Measurements from ENCODE around the gene SSBP4.

SSBP4 gene

GRCh38 chr19:18440415-18440877, 21.2 kb downstream of the SSBP4 start:
- peaks cover 11% of the 10 kb centered on the region; the same call in 1 of the 2 replicates for H3K36me3 ChIP-seq (ENCODE audit: control insufficient read depth, insufficient read depth, low read length)
- no peak overlapping the region for H3K4me3 ChIP-seq (ENCODE audit: low read length)
- H3K9me3 ChIP-seq (ENCODE audit: control insufficient read depth, insufficient read depth, low read length) = no peaks in the 10 kb centered on the region
- DNase-seq (ENCODE audit: low read depth, low spot score) = no peak
- no peaks in the 10 kb centered on the region for H3K27me3 ChIP-seq (ENCODE audit: control insufficient read depth, insufficient read depth, low read length)
- peaks cover 10% of the 10 kb centered on the region for H3K4me1 ChIP-seq (ENCODE audit: control insufficient read depth, insufficient read depth, low read length)
- WGBS (ENCODE audit: insufficient coverage, insufficient read length) = no CpG with 5 or more reads among the region's 11 CpGs
- H3K27ac ChIP-seq (ENCODE audit: low read length) = no peak overlapping the region

GRCh38 chr19:18440936-18441803, 22.0 kb downstream of the SSBP4 start:
- H3K27ac ChIP-seq (ENCODE audit: low read length) = no peak overlapping the region
- DNase-seq (ENCODE audit: low read depth, low spot score) = no peak
- no peaks in the 10 kb centered on the region for H3K9me3 ChIP-seq (ENCODE audit: control insufficient read depth, insufficient read depth, low read length)
- peaks cover 10% of the 10 kb centered on the region for H3K4me1 ChIP-seq (ENCODE audit: control insufficient read depth, insufficient read depth, low read length)
- H3K36me3 ChIP-seq (ENCODE audit: control insufficient read depth, insufficient read depth, low read length) = peaks cover 10% of the 10 kb centered on the region
- H3K4me3 ChIP-seq (ENCODE audit: low read length) = no peak overlapping the region
- H3K27me3 ChIP-seq (ENCODE audit: control insufficient read depth, insufficient read depth, low read length) = no peaks in the 10 kb centered on the region
- no CpG with 5 or more reads among the region's 23 CpGs for WGBS (ENCODE audit: insufficient coverage, insufficient read length)

- Histone ChIP-seq H3K27me3 (ENCODE audit: control insufficient read depth, insufficient read depth, low read length) (no peaks in the 10 kb centered on the region), H3K4me1 (ENCODE audit: control insufficient read depth, insufficient read depth, low read length) (peaks cover 10% of the 10 kb centered on the region), H3K27ac (ENCODE audit: low read length) (no peak overlapping the region), H3K36me3 (ENCODE audit: control insufficient read depth, insufficient read depth, low read length) (peaks cover 15% of the 10 kb centered on the region), H3K4me3 (ENCODE audit: low read length) (no peak overlapping the region), H3K9me3 (ENCODE audit: control insufficient read depth, insufficient read depth, low read length) (no peaks in the 10 kb centered on the region)
- WGBS (ENCODE audit: insufficient coverage, insufficient read length) = 100% methylated on average over 2 of the region's 5 CpGs
- DNase-seq (ENCODE audit: low read depth, low spot score) = no peak
Observed at GRCh38 chr19:18441804-18442788, 22.9 kb downstream of the SSBP4 start.

GRCh38 chr19:18442941-18443340, 23.7 kb downstream of the SSBP4 start:
- WGBS (ENCODE audit: insufficient coverage, insufficient read length) = no CpG with 5 or more reads among the region's 12 CpGs
- no peak for DNase-seq (ENCODE audit: low read depth, low spot score)
- Histone ChIP-seq H3K27ac (ENCODE audit: low read length) (no peak overlapping the region), H3K36me3 (ENCODE audit: control insufficient read depth, insufficient read depth, low read length) (peaks cover 15% of the 10 kb centered on the region), H3K4me1 (ENCODE audit: control insufficient read depth, insufficient read depth, low read length) (peaks cover 10% of the 10 kb centered on the region), H3K27me3 (ENCODE audit: control insufficient read depth, insufficient read depth, low read length) (no peaks in the 10 kb centered on the region), H3K9me3 (ENCODE audit: control insufficient read depth, insufficient read depth, low read length) (no peaks in the 10 kb centered on the region), H3K4me3 (ENCODE audit: low read length) (no peak overlapping the region)

GRCh38 chr19:18443406-18443805, 24.2 kb downstream of the SSBP4 start:
- WGBS (ENCODE audit: insufficient coverage, insufficient read length) = no CpG with 5 or more reads among the region's 6 CpGs
- no peaks in the 10 kb centered on the region for H3K27me3 ChIP-seq (ENCODE audit: control insufficient read depth, insufficient read depth, low read length)
- H3K4me1 ChIP-seq (ENCODE audit: control insufficient read depth, insufficient read depth, low read length) = peaks cover 7% of the 10 kb centered on the region
- peaks cover 15% of the 10 kb centered on the region for H3K36me3 ChIP-seq (ENCODE audit: control insufficient read depth, insufficient read depth, low read length)
- no peak overlapping the region for H3K27ac ChIP-seq (ENCODE audit: low read length)
- DNase-seq (ENCODE audit: low read depth, low spot score) = no peak
- no peak overlapping the region for H3K4me3 ChIP-seq (ENCODE audit: low read length)
- H3K9me3 ChIP-seq (ENCODE audit: control insufficient read depth, insufficient read depth, low read length) = no peaks in the 10 kb centered on the region

- WGBS (ENCODE audit: insufficient coverage, insufficient read length) = no CpG with 5 or more reads among the region's 11 CpGs
- peaks cover 15% of the 10 kb centered on the region for H3K36me3 ChIP-seq (ENCODE audit: control insufficient read depth, insufficient read depth, low read length)
Observed at GRCh38 chr19:18443831-18444230, 24.6 kb downstream of the SSBP4 start.

GRCh38 chr19:18444513-18444912, 25.3 kb downstream of the SSBP4 start:
- H3K9me3 ChIP-seq (ENCODE audit: control insufficient read depth, insufficient read depth, low read length) = no peaks in the 10 kb centered on the region
- H3K27ac ChIP-seq (ENCODE audit: low read length) = no peak overlapping the region
- no peaks in the 10 kb centered on the region; the same call in 1 of the 2 replicates for H3K4me1 ChIP-seq (ENCODE audit: control insufficient read depth, insufficient read depth, low read length)
- H3K4me3 ChIP-seq (ENCODE audit: low read length) = no peak overlapping the region
- no peaks in the 10 kb centered on the region for H3K27me3 ChIP-seq (ENCODE audit: control insufficient read depth, insufficient read depth, low read length)
- WGBS (ENCODE audit: insufficient coverage, insufficient read length) = no CpG with 5 or more reads among the region's 19 CpGs
- DNase-seq (ENCODE audit: low read depth, low spot score) = no peak
- H3K36me3 ChIP-seq (ENCODE audit: control insufficient read depth, insufficient read depth, low read length) = peaks cover 15% of the 10 kb centered on the region

More at GRCh38 chr19:18443831-18444230, 24.6 kb downstream of the SSBP4 start:
- peaks cover 4% of the 10 kb centered on the region for H3K4me1 ChIP-seq (ENCODE audit: control insufficient read depth, insufficient read depth, low read length)
- H3K27me3 ChIP-seq (ENCODE audit: control insufficient read depth, insufficient read depth, low read length) = no peaks in the 10 kb centered on the region
- no peaks in the 10 kb centered on the region for H3K9me3 ChIP-seq (ENCODE audit: control insufficient read depth, insufficient read depth, low read length)
- DNase-seq (ENCODE audit: low read depth, low spot score) = no peak
- no peak overlapping the region for H3K27ac ChIP-seq (ENCODE audit: low read length)
- no peak overlapping the region for H3K4me3 ChIP-seq (ENCODE audit: low read length)

GRCh38 chr19:18445262-18445948, 26.2 kb downstream of the SSBP4 start:
- Histone ChIP-seq H3K4me3 (ENCODE audit: low read length) (no peak overlapping the region), H3K4me1 (ENCODE audit: control insufficient read depth, insufficient read depth, low read length) (no peaks in the 10 kb centered on the region; the same call in 1 of the 2 replicates), H3K9me3 (ENCODE audit: control insufficient read depth, insufficient read depth, low read length) (no peaks in the 10 kb centered on the region), H3K27ac (ENCODE audit: low read length) (no peak overlapping the region), H3K27me3 (ENCODE audit: control insufficient read depth, insufficient read depth, low read length) (no peaks in the 10 kb centered on the region), H3K36me3 (ENCODE audit: control insufficient read depth, insufficient read depth, low read length) (peaks cover 21% of the 10 kb centered on the region)
- no peak for DNase-seq (ENCODE audit: low read depth, low spot score)
- no CpG with 5 or more reads among the region's 15 CpGs for WGBS (ENCODE audit: insufficient coverage, insufficient read length)

GRCh38 chr19:18446145-18446810, 27.1 kb downstream of the SSBP4 start:
- Histone ChIP-seq H3K27me3 (ENCODE audit: control insufficient read depth, insufficient read depth, low read length) (no peaks in the 10 kb centered on the region), H3K36me3 (ENCODE audit: control insufficient read depth, insufficient read depth, low read length) (peaks cover 23% of the 10 kb centered on the region), H3K9me3 (ENCODE audit: control insufficient read depth, insufficient read depth, low read length) (no peaks in the 10 kb centered on the region), H3K4me3 (ENCODE audit: low read length) (no peak overlapping the region), H3K27ac (ENCODE audit: low read length) (no peak overlapping the region), H3K4me1 (ENCODE audit: control insufficient read depth, insufficient read depth, low read length) (no peaks in the 10 kb centered on the region; the same call in 1 of the 2 replicates)
- DNase-seq (ENCODE audit: low read depth, low spot score) = no peak
- no CpG with 5 or more reads among the region's 34 CpGs for WGBS (ENCODE audit: insufficient coverage, insufficient read length)

Measured in iPS DF 6.9 (cell line).